IMR-90 (cell line): Measurements from ENCODE around the gene CACNB2. TPM values are rescaled to one million over a fixed set of nuclear protein-coding genes. Genes with fewer than 3 reads are reported as not detected.

Experiments used
- ATAC-seq: fragments of 200-7000 bp; cut with Tn5 transposase; 2 replicates; pipeline ENCODE4 v1.9.1; 2020; ENCODE audit warnings: low read depth, mild to moderate bottlenecking, moderate library complexity
- BruUV-seq: library from RNA; stranded (reverse); fragments of 400-500 nt; replicated peaks from 2 replicates; lab custom pipeline; 2021; lab: Mats Ljungman, UMichigan
- CTCF ChIA-PET: fragments of 300-600 bp; formaldehyde crosslinking; extraction: SDS; loops from one replicate; lab custom pipeline; 2021; ENCODE audit warnings: antibody characterized with exemption; lab: Yijun Ruan, JAX
- POLR2A ChIA-PET: fragments of 300-600 bp; sonication (Branson Sonifier 250); formaldehyde crosslinking; loops from one replicate; lab custom pipeline; 2022; ENCODE audit warnings: antibody characterized with exemption; ENCODE audit not compliant: unreplicated experiment; lab: Charles Lee
- DNase-seq: peaks from one replicate; pipeline ENCODE4 v3.0.0; 2013
- H2AFZ ChIP-seq: replicated peaks from 2 replicates; pipeline ENCODE3; 2013; ENCODE audit warnings: low read length, mild to moderate bottlenecking; ENCODE audit not compliant: poor library complexity
- H2AK5ac ChIP-seq: 2 replicates; pipeline ENCODE4 v1.6.1; 2013; ENCODE audit warnings: low read depth, low read length, inconsistent platforms
- H2AK9ac ChIP-seq: replicated peaks from 2 replicates; pipeline ENCODE3; 2013; ENCODE audit warnings: mild to moderate bottlenecking, low read depth, low read length, moderate library complexity; ENCODE audit not compliant: poor library complexity
- H2BK120ac ChIP-seq: 2 replicates; pipeline ENCODE4 v1.6.1; 2013; ENCODE audit warnings: low read depth, low read length, inconsistent platforms
- H2BK15ac ChIP-seq: 3 replicates; pipeline ENCODE4 v1.6.1; 2013; ENCODE audit warnings: low read depth, low read length, inconsistent platforms
- H2BK20ac ChIP-seq: 2 replicates; pipeline ENCODE4 v1.6.1; 2013; ENCODE audit warnings: low read depth, mild to moderate bottlenecking, inconsistent platforms, low read length, moderate library complexity
- H2BK5ac ChIP-seq: 2 replicates; pipeline ENCODE4 v1.6.1; 2013; ENCODE audit warnings: mild to moderate bottlenecking, low read depth, low read length, inconsistent platforms; ENCODE audit not compliant: poor library complexity, severe bottlenecking
- H3K14ac ChIP-seq: replicated peaks from 2 replicates; pipeline ENCODE4 v1.6.1; 2013; ENCODE audit warnings: low read depth, low read length, inconsistent platforms
- H3K18ac ChIP-seq: 2 replicates; pipeline ENCODE4 v1.6.1; 2013; ENCODE audit warnings: low read depth, low read length, control low read depth
- H3K23ac ChIP-seq: 2 replicates; pipeline ENCODE4 v1.6.1; 2013; ENCODE audit warnings: low read depth, low read length, inconsistent platforms
- H3K27ac ChIP-seq: 2 replicates; pipeline ENCODE4 v1.5.1; 2013; ENCODE audit warnings: mild to moderate bottlenecking, control low read depth, low read length; ENCODE audit not compliant: insufficient read depth
- H3K27me3 ChIP-seq: 2 replicates; pipeline ENCODE4 v1.6.1; 2013; ENCODE audit warnings: low read length; ENCODE audit not compliant: control insufficient read depth, insufficient read depth
- H3K36me3 ChIP-seq: 2 replicates; pipeline ENCODE4 v1.6.1; 2013; ENCODE audit warnings: low read length, mixed read lengths; ENCODE audit not compliant: control insufficient read depth, insufficient read depth
- H3K4ac ChIP-seq: 2 replicates; pipeline ENCODE4 v1.6.1; 2013; ENCODE audit warnings: low read depth, low read length, inconsistent platforms
- H3K4me1 ChIP-seq: 2 replicates; pipeline ENCODE4 v1.6.1; 2013; ENCODE audit warnings: low read length, mixed read lengths; ENCODE audit not compliant: control insufficient read depth, insufficient read depth
- H3K4me2 ChIP-seq: 2 replicates; pipeline ENCODE4 v1.6.1; 2013; ENCODE audit warnings: low read depth, mild to moderate bottlenecking, control low read depth, low read length, moderate library complexity
- H3K4me3 ChIP-seq: 2 replicates; pipeline ENCODE4 v1.5.1; 2013; ENCODE audit warnings: low read depth, mild to moderate bottlenecking, control low read depth, low read length, moderate library complexity; ENCODE audit not compliant: insufficient read depth
- H3K56ac ChIP-seq: 2 replicates; pipeline ENCODE4 v1.6.1; 2013; ENCODE audit warnings: low read length, inconsistent platforms; ENCODE audit not compliant: insufficient read depth; ENCODE audit errors: extremely low read depth
- H3K79me1 ChIP-seq, 2 experiments: 2 replicates each; pipeline ENCODE4 v1.6.1; 2013; ENCODE audit warnings: low read length in 2 of 2, inconsistent platforms in 1 of 2, low read depth in 1 of 2
- H3K9ac ChIP-seq: 2 replicates; pipeline ENCODE4 v1.6.1; 2013; ENCODE audit warnings: low read depth, low read length, control low read depth
- H3K9me1 ChIP-seq: 2 replicates; pipeline ENCODE4 v1.6.1; 2013; ENCODE audit warnings: low read length, inconsistent platforms; ENCODE audit not compliant: insufficient read depth
- H3K9me3 ChIP-seq: 2 replicates; pipeline ENCODE4 v1.6.1; 2013; ENCODE audit warnings: low read length; ENCODE audit not compliant: control insufficient read depth, insufficient read depth
- H4K20me1 ChIP-seq: 2 replicates; pipeline ENCODE4 v1.6.1; 2013; ENCODE audit warnings: low read length, inconsistent platforms; ENCODE audit not compliant: insufficient read depth
- H4K5ac ChIP-seq: 2 replicates; pipeline ENCODE4 v1.6.1; 2013; ENCODE audit warnings: mild to moderate bottlenecking, low read depth, low read length, control low read depth
- H4K8ac ChIP-seq, 2 experiments: 2 replicates each; pipeline ENCODE4 v1.6.1; 2013; ENCODE audit warnings: low read depth in 2 of 2, low read length in 2 of 2, control low read depth in 1 of 2, inconsistent platforms in 1 of 2
- H4K91ac ChIP-seq: 2 replicates; pipeline ENCODE4 v1.6.1; 2013; ENCODE audit warnings: low read depth, low read length, inconsistent platforms; ENCODE audit not compliant: insufficient read depth
- CTCF ChIP-seq: conservative IDR thresholded peaks from 2 replicates; pipeline ENCODE4 v1.5.1; 2012; ENCODE audit warnings: mild to moderate bottlenecking, low read depth, low read length, improper control_type of control experiment
- MAZ ChIP-seq: IDR thresholded peaks from 2 replicates; pipeline ENCODE4 v1.6.1; 2012; ENCODE audit warnings: low read depth, mild to moderate bottlenecking, low read length, improper control_type of control experiment, moderate library complexity, borderline replicate concordance
- NFE2L2 ChIP-seq: fragments of 150-350 bp; IDR thresholded peaks from 2 replicates; pipeline ENCODE4 v1.6.1; 2016; ENCODE audit warnings: low read depth, mild to moderate bottlenecking, low read length
- WGBS, 2 experiments: methylation state at CpG; one replicate each; pipeline versions ENCODE4 v1.1.5 to v1.1.7; 2013; ENCODE audit warnings: missing lambda C conversion rate in 2 of 2; ENCODE audit not compliant: insufficient read length in 1 of 2; ENCODE audit errors: extremely low coverage in 2 of 2; 5-methylcytosine and 5-hydroxymethylcytosine counted together
- dilution Hi-C: fragments of 300-500 bp; cut with HindIII; formaldehyde crosslinking; loops from one replicate; pipeline ENCODE4 v1.14.3; 2018; ENCODE audit warnings: low sequenced_read_pairs; ENCODE audit not compliant: unreplicated experiment
- in situ Hi-C: fragments of 300-500 bp; cut with MboI; formaldehyde crosslinking; loops from 3 replicates; pipeline ENCODE4 v1.14.3; 2019; ENCODE audit warnings: low sequenced_read_pairs, inconsistent platforms, mixed read lengths
- intact Hi-C: fragments of 100-400 bp; cut with micrococcal nuclease; formaldehyde crosslinking; loops from 2 replicates; pipeline ENCODE4 v1.10.0; 2022
- polyA plus RNA-seq, 3 experiments: library from polyadenylated mRNA; depleted of rRNA; stranded (reverse); fragments of >200 nt; gene quantifications; 2 replicates each; pipeline ENCODE4 v1.2.3, GENCODE V29; 2012; ENCODE audit warnings: low replicate concordance in 1 of 3
- total RNA-seq: library from RNA; depleted of rRNA; stranded (reverse); fragments of >200 nt; gene quantifications from 2 replicates; pipeline ENCODE4 v1.2.3, GENCODE V29; 2012

CACNB2 gene
- total and polyA plus RNA-seq, 2 of the 4 experiments (the other 2 are of a cell fraction): 0.36 TPM

- Histone ChIP-seq H2AK9ac (no peak overlapping the region), H2BK20ac (no peak overlapping the region), H3K4me3 (peak overlapping the region; percentile 24), H3K9me3 (no peaks in the 10 kb centered on the region), H2BK15ac (no peak overlapping the region), H3K18ac (peak overlapping the region; percentile 46; the same call in 1 of the 2 replicates), H3K4me1 (peaks cover 7% of the 10 kb centered on the region), H4K8ac (peak overlapping the region in 1 of 2 experiments; percentile 26; a peak in 1 of 4 replicates), H2BK5ac (no peak overlapping the region), H3K14ac (no peak overlapping the region), H3K36me3 (no peaks in the 10 kb centered on the region), H3K27me3 (peaks cover 3% of the 10 kb centered on the region), H3K4ac (no peak overlapping the region), H3K9me1 (no peaks in the 10 kb centered on the region), H2AK5ac (no peak overlapping the region), H3K9ac (peak overlapping the region; percentile 15; the same call in 1 of the 2 replicates), H3K56ac (no peak overlapping the region), H3K23ac (no peak overlapping the region), H4K91ac (no peak overlapping the region), H4K20me1 (no peaks in the 10 kb centered on the region), H2AFZ (peak overlapping the region; percentile 53), H3K79me1 (no peaks in the 10 kb centered on the region), H3K4me2 (peak overlapping the region; percentile 98), H2BK120ac (no peak overlapping the region), H3K27ac (no peak overlapping the region), H4K5ac (no peak overlapping the region; the same call in 1 of the 2 replicates)
- TF ChIP-seq CTCF (no peak), NFE2L2 (no peak), MAZ (no peak)
- dilution Hi-C loops: no loop called here
- intact Hi-C loops: no loop called here
- BruUV-seq: no TSS peak
- in situ Hi-C loops: no loop called here
- DNase-seq: peak; percentile 3
- CTCF ChIA-PET: no interaction called here
- POLR2A ChIA-PET: no interaction called here
- 20% methylated on average over 1 of the region's 17 CpGs; no CpG with 5 or more reads in 1 of the 2 experiments for WGBS, 2 experiments
- peak; percentile 68; the same call in 1 of the 2 replicates for ATAC-seq
These were observed 260.1 kb downstream of the CACNB2 start for GRCh38 chr10:18400201-18400905.
